Astrocyte (in vitro differentiated cells and primary cell): ENCODE results near the gene LHPP. TPM values are rescaled to one million over a fixed set of nuclear protein-coding genes. Genes with fewer than 3 reads are reported as not detected.

Experiments
- DNase-seq: peaks from one replicate; pipeline ENCODE4 v3.0.0-alpha.2; 2010; ENCODE audit warnings: low read depth
- FAIRE-seq: peaks from 2 replicates; lab custom pipeline; 2011; peaks lifted over from hg19 to GRCh38; lab: Jason Lieb, UNC
- H2AFZ ChIP-seq: 2 replicates; pipeline ENCODE4 v1.6.0; 2012; ENCODE audit warnings: low read depth, low read length, inconsistent platforms
- H3K27ac ChIP-seq: 2 replicates; pipeline ENCODE4 v1.5.1; 2011; ENCODE audit warnings: low read depth, low read length, inconsistent platforms
- H3K27me3 ChIP-seq: 2 replicates; pipeline ENCODE4 v1.6.0; 2011; ENCODE audit warnings: low read length, inconsistent platforms; ENCODE audit not compliant: insufficient read depth
- H3K36me3 ChIP-seq: 2 replicates; pipeline ENCODE4 v1.5.1; 2011; ENCODE audit warnings: low read length, inconsistent platforms; ENCODE audit not compliant: insufficient read depth
- H3K4me1 ChIP-seq: 2 replicates; pipeline ENCODE4 v1.5.1; 2011; ENCODE audit warnings: low read length, inconsistent platforms; ENCODE audit not compliant: insufficient read depth
- H3K4me2 ChIP-seq: 2 replicates; pipeline ENCODE4 v1.6.0; 2012; ENCODE audit warnings: low read length, inconsistent platforms
- H3K4me3 ChIP-seq: 2 replicates; pipeline ENCODE4 v1.5.1; 2011; ENCODE audit warnings: low read depth, mild to moderate bottlenecking, low read length, inconsistent platforms; ENCODE audit not compliant: insufficient read depth
- H3K79me2 ChIP-seq: 2 replicates; pipeline ENCODE4 v1.6.0; 2012; ENCODE audit warnings: mild to moderate bottlenecking, low read length, inconsistent platforms; ENCODE audit not compliant: insufficient read depth
- H3K9ac ChIP-seq: 2 replicates; pipeline ENCODE4 v1.6.0; 2012; ENCODE audit warnings: mild to moderate bottlenecking, low read length, inconsistent platforms
- H3K9me3 ChIP-seq: 2 replicates; pipeline ENCODE4 v1.5.1; 2012; ENCODE audit warnings: low read depth, mild to moderate bottlenecking, low read length, inconsistent platforms; ENCODE audit not compliant: insufficient read depth
- H4K20me1 ChIP-seq: 2 replicates; pipeline ENCODE4 v1.6.0; 2012; ENCODE audit warnings: low read length, inconsistent platforms; ENCODE audit not compliant: insufficient read depth
- H3K27ac Mint-ChIP-seq: one replicate; pipeline ENCODE4 v1.8.0; 2021; ENCODE audit warnings: mild to moderate bottlenecking, mixed read lengths; ENCODE audit not compliant: unreplicated experiment
- H3K27me3 Mint-ChIP-seq: one replicate; pipeline ENCODE4 v1.8.0; 2021; ENCODE audit warnings: low read depth, mixed read lengths; ENCODE audit not compliant: unreplicated experiment
- H3K36me3 Mint-ChIP-seq: one replicate; pipeline ENCODE4 v1.8.0; 2021; ENCODE audit warnings: low read depth, mixed read lengths; ENCODE audit not compliant: unreplicated experiment
- H3K4me1 Mint-ChIP-seq: one replicate; pipeline ENCODE4 v1.8.0; 2021; ENCODE audit warnings: low read depth, mixed read lengths; ENCODE audit not compliant: unreplicated experiment
- H3K4me3 Mint-ChIP-seq: one replicate; pipeline ENCODE4 v1.8.0; 2021; ENCODE audit warnings: mild to moderate bottlenecking, moderate library complexity, mixed read lengths; ENCODE audit not compliant: unreplicated experiment
- H3K9me3 Mint-ChIP-seq: one replicate; pipeline ENCODE4 v1.8.0; 2021; ENCODE audit warnings: mild to moderate bottlenecking, mixed read lengths; ENCODE audit not compliant: unreplicated experiment
- EZH2 ChIP-seq: IDR thresholded peaks from 2 replicates; pipeline ENCODE4 v1.6.1; 2012; ENCODE audit warnings: mild to moderate bottlenecking, low read length, inconsistent platforms; ENCODE audit not compliant: insufficient read depth
- total RNA-seq: library from RNA; stranded (reverse); gene quantifications from 2 replicates; pipeline ENCODE4 v1.2.1, GENCODE V29; 2021
- TF ChIP-seq, protein P1 (sequence below): IDR thresholded peaks from 2 replicates; pipeline ENCODE4 v1.5.1; 2011; ENCODE audit warnings: low read depth, mild to moderate bottlenecking, inconsistent platforms, low read length, moderate library complexity; ENCODE audit not compliant: insufficient read depth

Gene LHPP
- total RNA-seq, 1 donor from 2014 or later = 6.9 TPM

- no peak overlapping the region for H3K4me3 ChIP-seq
- Mint-ChIP-seq H3K27ac (no peak overlapping the region), H3K27me3 (peaks cover 5% of the 10 kb centered on the region), H3K36me3 (peaks cover 6% of the 10 kb centered on the region), H3K9me3 (no peaks in the 10 kb centered on the region), H3K4me3 (no peak overlapping the region), H3K4me1 (peaks cover 4% of the 10 kb centered on the region)
- H3K27ac ChIP-seq = no peak overlapping the region
- FAIRE-seq (no peak), DNase-seq (no peak)
- no peaks in the 10 kb centered on the region for H3K9me3 ChIP-seq
- no peak overlapping the region for H2AFZ ChIP-seq
- H3K27me3 ChIP-seq = no peaks in the 10 kb centered on the region
- no peak overlapping the region for H3K9ac ChIP-seq
- no peak for TF ChIP-seq EZH2
- TF ChIP-seq, protein P1, sequence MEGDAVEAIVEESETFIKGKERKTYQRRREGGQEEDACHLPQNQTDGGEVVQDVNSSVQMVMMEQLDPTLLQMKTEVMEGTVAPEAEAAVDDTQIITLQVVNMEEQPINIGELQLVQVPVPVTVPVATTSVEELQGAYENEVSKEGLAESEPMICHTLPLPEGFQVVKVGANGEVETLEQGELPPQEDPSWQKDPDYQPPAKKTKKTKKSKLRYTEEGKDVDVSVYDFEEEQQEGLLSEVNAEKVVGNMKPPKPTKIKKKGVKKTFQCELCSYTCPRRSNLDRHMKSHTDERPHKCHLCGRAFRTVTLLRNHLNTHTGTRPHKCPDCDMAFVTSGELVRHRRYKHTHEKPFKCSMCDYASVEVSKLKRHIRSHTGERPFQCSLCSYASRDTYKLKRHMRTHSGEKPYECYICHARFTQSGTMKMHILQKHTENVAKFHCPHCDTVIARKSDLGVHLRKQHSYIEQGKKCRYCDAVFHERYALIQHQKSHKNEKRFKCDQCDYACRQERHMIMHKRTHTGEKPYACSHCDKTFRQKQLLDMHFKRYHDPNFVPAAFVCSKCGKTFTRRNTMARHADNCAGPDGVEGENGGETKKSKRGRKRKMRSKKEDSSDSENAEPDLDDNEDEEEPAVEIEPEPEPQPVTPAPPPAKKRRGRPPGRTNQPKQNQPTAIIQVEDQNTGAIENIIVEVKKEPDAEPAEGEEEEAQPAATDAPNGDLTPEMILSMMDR = no peak
- no peaks in the 10 kb centered on the region for H3K79me2 ChIP-seq
- peaks cover 43% of the 10 kb centered on the region for H4K20me1 ChIP-seq
- no peak overlapping the region for H3K4me2 ChIP-seq
- no peaks in the 10 kb centered on the region for H3K4me1 ChIP-seq
- H3K36me3 ChIP-seq = no peaks in the 10 kb centered on the region
Measured at GRCh38 chr10:124624895-124625294, 163.3 kb downstream of the LHPP start.

DNA sequence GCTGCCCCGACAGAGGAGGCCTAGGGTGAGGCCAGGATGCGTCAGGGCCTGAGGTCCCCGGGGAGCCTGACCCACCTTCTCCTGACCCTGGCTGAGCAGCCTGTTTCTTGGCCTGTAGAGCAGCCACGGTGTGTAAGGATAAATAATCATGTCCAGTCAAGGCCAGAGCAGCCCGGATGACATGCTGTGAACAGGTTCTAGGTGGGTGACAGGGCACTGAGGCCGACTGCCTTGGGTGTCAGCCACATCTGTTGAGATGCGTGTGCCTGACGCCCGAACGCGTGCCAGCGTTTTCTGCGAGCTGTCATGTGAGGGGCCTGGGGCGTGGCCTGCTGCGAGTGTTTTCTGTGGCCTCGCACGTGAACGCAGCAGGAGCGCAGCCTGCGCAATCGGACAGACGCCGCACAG lies 164.2 kb downstream of the LHPP start:
- no peak overlapping the region for H3K4me3 Mint-ChIP-seq
- Histone ChIP-seq H3K27ac (no peak overlapping the region), H2AFZ (no peak overlapping the region), H3K27me3 (no peaks in the 10 kb centered on the region), H3K4me1 (no peaks in the 10 kb centered on the region), H3K4me3 (no peak overlapping the region), H3K9me3 (no peaks in the 10 kb centered on the region), H3K36me3 (no peaks in the 10 kb centered on the region), H3K79me2 (no peaks in the 10 kb centered on the region), H3K9ac (no peak overlapping the region), H4K20me1 (peaks cover 44% of the 10 kb centered on the region), H3K4me2 (no peak overlapping the region)
- no peak overlapping the region for H3K27ac Mint-ChIP-seq
- DNase-seq = no peak
- peaks cover 6% of the 10 kb centered on the region for H3K36me3 Mint-ChIP-seq
- peaks cover 5% of the 10 kb centered on the region for H3K27me3 Mint-ChIP-seq
- no peaks in the 10 kb centered on the region for H3K9me3 Mint-ChIP-seq
- TF ChIP-seq, protein P1 = no peak
- TF ChIP-seq EZH2 = no peak
- H3K4me1 Mint-ChIP-seq = peaks cover 4% of the 10 kb centered on the region
- FAIRE-seq = no peak

DNA sequence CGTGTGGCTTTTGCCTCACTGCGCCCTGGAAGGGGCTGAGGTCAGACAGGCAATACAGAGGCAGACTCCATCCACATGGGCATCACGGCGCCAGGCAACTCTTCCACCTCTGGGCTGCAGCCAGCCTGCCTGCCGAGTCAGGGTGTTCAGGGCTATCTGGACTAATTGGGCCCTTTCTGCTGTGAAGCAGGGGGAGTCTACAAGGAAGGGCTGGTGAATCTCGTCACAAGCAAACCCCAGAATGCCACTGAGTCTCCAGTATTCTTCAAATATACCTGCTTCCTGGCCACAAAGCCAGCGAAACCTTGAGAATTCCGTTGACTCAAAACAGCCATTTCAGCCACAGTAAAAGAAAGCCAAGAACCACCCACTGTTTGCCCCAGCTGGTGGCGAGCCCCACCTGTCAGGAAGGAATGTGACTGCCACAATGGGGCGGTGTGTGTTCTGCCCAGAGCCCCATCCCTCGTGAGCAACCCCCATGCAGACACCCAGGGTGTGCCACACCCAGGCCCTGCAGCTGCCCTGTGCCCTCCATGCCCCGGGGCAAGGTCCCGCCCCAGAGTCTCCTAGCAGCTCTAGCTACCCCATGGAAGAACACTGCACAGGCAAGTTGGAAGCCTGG lies 165.2 kb downstream of the LHPP start:
- Histone ChIP-seq H3K9me3 (no peaks in the 10 kb centered on the region), H2AFZ (no peak overlapping the region), H3K4me2 (no peak overlapping the region), H3K9ac (no peak overlapping the region), H3K4me1 (no peaks in the 10 kb centered on the region), H3K79me2 (no peaks in the 10 kb centered on the region), H3K36me3 (no peaks in the 10 kb centered on the region), H4K20me1 (peaks cover 55% of the 10 kb centered on the region), H3K4me3 (no peak overlapping the region), H3K27ac (no peak overlapping the region), H3K27me3 (no peaks in the 10 kb centered on the region)
- no peak for TF ChIP-seq EZH2
- TF ChIP-seq, protein P1 = no peak
- Mint-ChIP-seq H3K36me3 (peaks cover 8% of the 10 kb centered on the region), H3K4me1 (peaks cover 4% of the 10 kb centered on the region), H3K27me3 (peaks cover 5% of the 10 kb centered on the region), H3K27ac (no peak overlapping the region), H3K4me3 (no peak overlapping the region), H3K9me3 (no peaks in the 10 kb centered on the region)
- FAIRE-seq (no peak), DNase-seq (no peak)
